K562 (cell line): ENCODE measurements around the gene GNGT2. TPM values are rescaled to one million over a fixed set of nuclear protein-coding genes. Genes with fewer than 3 reads are reported as not detected.

Source experiments
- ATAC-seq: fragments of 200-7000 bp; cut with Tn5 transposase; 3 replicates; pipeline ENCODE4 v1.9.1; 2020; ENCODE audit warnings: moderate library complexity
- BruUV-seq: library from RNA; stranded (reverse); fragments of 400-500 nt; replicated peaks from 2 replicates; lab custom pipeline; 2021; lab: Mats Ljungman, UMichigan
- CTCF ChIA-PET: fragments of 300-600 bp; formaldehyde crosslinking; extraction: SDS; loops from one replicate; lab custom pipeline; 2021; ENCODE audit warnings: low intra/inter-chr PET ratio; lab: Yijun Ruan, JAX
- POLR2A ChIA-PET: fragments of 300-600, 350-650 bp; sonication (Branson Sonifier 250); formaldehyde crosslinking; extraction: SDS; loops from one replicate; lab custom pipeline; 2021; ENCODE audit warnings: antibody characterized with exemption, inconsistent platforms; lab: Yijun Ruan, JAX
- DNase-seq, 4 experiments: peaks; one replicate each; pipeline versions ENCODE4 v3.0.0 to v3.0.0-alpha.2; 2011 to 2018; ENCODE audit warnings: low spot score in 3 of 4, mixed read lengths in 3 of 4; ENCODE audit errors: extremely low read depth in 1 of 4
- FAIRE-seq: peaks from 2 replicates; lab custom pipeline; 2011; peaks lifted over from hg19 to GRCh38; lab: Jason Lieb, UNC
- H2AFZ ChIP-seq: 2 replicates; pipeline ENCODE4 v1.6.0; 2011; ENCODE audit warnings: low read depth, low read length, control low read depth, inconsistent platforms
- H3K27ac ChIP-seq: fragments of 200-600 bp; 3 replicates; pipeline ENCODE4 v1.8.0; 2011; ENCODE audit warnings: low read depth, mild to moderate bottlenecking, control low read depth, inconsistent platforms, low read length, moderate library complexity, mixed read lengths; ENCODE audit errors: extremely low read depth
- H3K27me3 ChIP-seq, 2 experiments: fragments of 300-600 bp in 1 of 2; 2 replicates in 1 of 2; 3 replicates in 1 of 2; pipeline versions ENCODE4 v1.6.0 to v1.8.0; 2011; ENCODE audit warnings: inconsistent platforms in 2 of 2, low read length in 2 of 2, mild to moderate bottlenecking in 1 of 2, mixed read lengths in 1 of 2, moderate library complexity in 1 of 2; ENCODE audit not compliant: control insufficient read depth in 2 of 2, insufficient read depth in 2 of 2
- H3K36me3 ChIP-seq: fragments of 300-600 bp; 3 replicates; pipeline ENCODE4 v1.8.0; 2011; ENCODE audit warnings: mild to moderate bottlenecking, low read length, inconsistent platforms; ENCODE audit not compliant: control insufficient read depth, insufficient read depth
- H3K4me1 ChIP-seq, 2 experiments: fragments of 200-600 bp in 1 of 2; replicated peaks in 1 of 2; 2 replicates in 1 of 2; 3 replicates in 1 of 2; pipeline versions ENCODE4 v1.5.1 to v1.8.0; 2011; ENCODE audit warnings: inconsistent platforms in 2 of 2, low read length in 2 of 2, mild to moderate bottlenecking in 1 of 2, mixed read lengths in 1 of 2, moderate library complexity in 1 of 2; ENCODE audit not compliant: control insufficient read depth in 2 of 2, insufficient read depth in 2 of 2
- H3K4me2 ChIP-seq: 2 replicates; pipeline ENCODE4 v1.6.1; 2011; ENCODE audit warnings: low read length, control low read depth, inconsistent platforms, mixed read lengths; ENCODE audit not compliant: insufficient read depth
- H3K4me3 ChIP-seq: fragments of 200-600 bp; sonication (generic), shearing (Covaris generic); 2 replicates; pipeline ENCODE4 v1.5.1; 2016; ENCODE audit warnings: control low read depth, inconsistent platforms
- H3K79me2 ChIP-seq: fragments of 200-600 bp; 3 replicates; pipeline ENCODE4 v1.8.0; 2011; ENCODE audit warnings: low read length, inconsistent platforms; ENCODE audit not compliant: control insufficient read depth, insufficient read depth
- H3K9ac ChIP-seq, 2 experiments: 2 replicates each; pipeline versions ENCODE4 v1.6.0 to v1.6.1; 2011; ENCODE audit warnings: low read depth in 2 of 2, low read length in 2 of 2, control low read depth in 1 of 2, inconsistent platforms in 1 of 2, mild to moderate bottlenecking in 1 of 2, mixed read lengths in 1 of 2; ENCODE audit not compliant: insufficient read depth in 1 of 2
- H3K9me1 ChIP-seq: one replicate; pipeline ENCODE4 v1.6.0; 2011; ENCODE audit warnings: inconsistent platforms, mild to moderate bottlenecking, low read length, moderate library complexity; ENCODE audit not compliant: control insufficient read depth, insufficient read depth
- H3K9me3 ChIP-seq: replicated peaks from 2 replicates; pipeline ENCODE4 v1.5.1; 2011; ENCODE audit warnings: low read depth, low read length, inconsistent platforms; ENCODE audit not compliant: control insufficient read depth, insufficient read depth
- H4K20me1 ChIP-seq: replicated peaks from 2 replicates; pipeline ENCODE4 v1.6.1; 2011; ENCODE audit warnings: low read length, inconsistent platforms, mixed read lengths; ENCODE audit not compliant: control insufficient read depth, insufficient read depth
- ARID3B ChIP-seq: fragments of 250-450 bp; sonication (Bioruptor Pico); IDR thresholded peaks from 2 replicates; pipeline ENCODE4 v1.4.0; 2020; ENCODE audit warnings: borderline replicate concordance
- BRD9 ChIP-seq: fragments of 450-650 bp; IDR thresholded peaks from 2 replicates; pipeline ENCODE4 v1.6.1; 2018; ENCODE audit warnings: low read depth; ENCODE audit not compliant: partially characterized antibody
- BRF2 ChIP-seq: IDR thresholded peaks from 3 replicates; pipeline ENCODE4 v1.6.1; 2011; ENCODE audit warnings: borderline replicate concordance, mild to moderate bottlenecking; ENCODE audit not compliant: insufficient read length, insufficient read depth
- ESRRB ChIP-seq: fragments of 250-450 bp; sonication (Bioruptor Pico); IDR thresholded peaks from 2 replicates; pipeline ENCODE4 v1.5.0; 2020; ENCODE audit warnings: mild to moderate bottlenecking, moderate library complexity, borderline replicate concordance
- FOXK2 ChIP-seq, 2 experiments: fragments of 450-650 bp; IDR thresholded peaks in 1 of 2; conservative IDR thresholded peaks in 1 of 2; 2 replicates each; pipeline ENCODE4 v1.6.1; 2016; ENCODE audit warnings: low read depth in 2 of 2, mild to moderate bottlenecking in 1 of 2
- GATAD2B ChIP-seq: fragments of 450-650 bp; IDR thresholded peaks from 2 replicates; pipeline ENCODE4 v1.6.1; 2017; ENCODE audit warnings: mild to moderate bottlenecking, borderline replicate concordance
- GTF2A2 ChIP-seq: IDR thresholded peaks from 2 replicates; pipeline ENCODE4 v1.6.1; 2016; ENCODE audit warnings: mild to moderate bottlenecking, missing genetic modification characterization, missing compliant biosample characterization
- IRF1 ChIP-seq: sonication (generic); formaldehyde crosslinking; IDR thresholded peaks from 2 replicates; pipeline ENCODE4 v1.8.0; 2022; ENCODE audit warnings: missing genetic modification reagents, mild to moderate bottlenecking, borderline replicate concordance
- JUNB ChIP-seq: fragments of 450-650 bp; formaldehyde crosslinking; conservative IDR thresholded peaks from 2 replicates; pipeline ENCODE4 v1.4.0; 2020; ENCODE audit warnings: mild to moderate bottlenecking
- PYGO2 ChIP-seq: fragments of 450-650 bp; IDR thresholded peaks from 2 replicates; pipeline ENCODE4 v1.6.1; 2016; ENCODE audit warnings: mild to moderate bottlenecking, missing genetic modification characterization, moderate library complexity, missing compliant biosample characterization
- SMARCE1 ChIP-seq: fragments of 450-650 bp; IDR thresholded peaks from 2 replicates; pipeline ENCODE4 v1.7.1; 2016; ENCODE audit warnings: mild to moderate bottlenecking
- SRF ChIP-seq, 2 experiments: fragments of 250-450, 450-650 bp in 1 of 2; sonication (Bioruptor Pico) in 1 of 2; sonication (generic) in 1 of 2; formaldehyde crosslinking; IDR thresholded peaks; 2 replicates each; pipeline versions ENCODE4 v1.5.0 to v1.5.1; 2020 to 2022; ENCODE audit warnings: mild to moderate bottlenecking in 1 of 2, missing genetic modification reagents in 1 of 2
- ZNF232 ChIP-seq: sonication (generic); formaldehyde crosslinking; IDR thresholded peaks from 2 replicates; pipeline ENCODE4 v1.8.0; 2022; ENCODE audit warnings: mild to moderate bottlenecking, missing genetic modification reagents
- ZNF644 ChIP-seq: fragments of 200-800 bp; sonication (Bioruptor generic); IDR thresholded peaks from 2 replicates; pipeline ENCODE4 v1.6.1; 2016; ENCODE audit warnings: low read depth, missing genetic modification characterization, missing compliant biosample characterization
- WGBS: fragments of 100-300 bp; shearing (Covaris generic); methylation state at CpG from one replicate; pipeline ENCODE4 v1.1.6; 2016; ENCODE audit warnings: low coverage, mixed read lengths; ENCODE audit not compliant: insufficient coverage; ENCODE audit errors: missing lambda C conversion rate; 5-methylcytosine and 5-hydroxymethylcytosine counted together
- in situ Hi-C: fragments of 300-500 bp; cut with MboI; formaldehyde crosslinking; loops from 4 replicates; pipeline ENCODE4 v1.15.0; 2018; ENCODE audit warnings: inconsistent platforms, mixed read lengths
- intact Hi-C: fragments of 100-400 bp; cut with micrococcal nuclease; formaldehyde crosslinking; loops from 2 replicates; pipeline ENCODE4 v1.14.2; 2022
- polyA plus RNA-seq, 8 experiments: library from polyadenylated mRNA; depleted of rRNA in 4 of 8; stranded (reverse) in 5 of 8; unstranded in 3 of 8; fragments of >200 nt; fragmentation: Nextera tagmentation in 2 of 8; fragmentation: Illumina TruSeq in 1 of 8; extraction: Ambion mirVana in 2 of 8; extraction: Trizol in 1 of 8; gene quantifications; 2 replicates each; pipeline versions ENCODE4 v1.2.1 to v1.2.3, GENCODE V29; 2011 to 2014; ENCODE audit warnings: inconsistent platforms in 1 of 8, missing spikeins in 1 of 8
- total RNA-seq, 7 experiments: library from RNA; depleted of rRNA in 6 of 7; stranded (reverse); fragments of >200 nt in 6 of 7; fragmentation: Illumina TruSeq in 2 of 7; extraction: Trizol in 2 of 7; gene quantifications; 2 replicates each; pipeline versions ENCODE4 v1.2.1 to v1.2.3, GENCODE V29; 2011 to 2021; ENCODE audit warnings: low replicate concordance in 1 of 7

The GNGT2 gene
- total and polyA plus RNA-seq, 9 of the 15 experiments (the other 6 are each of a cell fraction or from before 2014, with no cell fraction given): not detected

- H3K79me2 ChIP-seq: no peaks in the 10 kb centered on the region
- 0% methylated on average over 2 of the region's 2 CpGs for WGBS
- TF ChIP-seq ESRRB (CRISPR knock-in tag): no peak
- TF ChIP-seq ZNF232 (CRISPR knock-in tag): no peak
- TF ChIP-seq PYGO2 (tag): no peak
- no peak for TF ChIP-seq BRD9
- TF ChIP-seq FOXK2 (conservative IDR thresholded peaks at IDR 0.05 in 1 of 2, IDR thresholded peaks at IDR 0.05 in 1 of 2; ENCODE audit: low read depth in 2 of 2): no peak
- no peak for TF ChIP-seq IRF1
- no peak for TF ChIP-seq BRF2
- TF ChIP-seq ARID3B: no peak
- TF ChIP-seq SMARCE1: no peak
- TF ChIP-seq GATAD2B: no peak
- TF ChIP-seq JUNB (CRISPR knock-in tag): no peak
- no peak for TF ChIP-seq SRF (CRISPR knock-in tag; IDR thresholded peaks at IDR 0.05)
- no peak for TF ChIP-seq GTF2A2 (tag)
- TF ChIP-seq ZNF644 (tag): no peak
- intact Hi-C loops: no loop called here
- H3K9me1 ChIP-seq: no peaks in the 10 kb centered on the region
- H3K4me3 ChIP-seq: no peak overlapping the region
- no peak overlapping the region for H3K27ac ChIP-seq
- H4K20me1 ChIP-seq: no peaks in the 10 kb centered on the region
- ATAC-seq (no peak), FAIRE-seq (no peak), DNase-seq (no peak)
- no peaks in the 10 kb centered on the region for H3K9me3 ChIP-seq
- POLR2A ChIA-PET: no interaction called here
- H2AFZ ChIP-seq: no peak overlapping the region
- H3K9ac ChIP-seq: no peak overlapping the region
- in situ Hi-C loops: no loop called here
- CTCF ChIA-PET: no interaction called here
- H3K27me3 ChIP-seq: peaks cover 7 to 45% of the 10 kb centered on the region in 2 experiments; a peak in 4 of 5 replicates
- no peaks in the 10 kb centered on the region for H3K4me1 ChIP-seq
- H3K36me3 ChIP-seq: no peaks in the 10 kb centered on the region
- no peak overlapping the region for H3K4me2 ChIP-seq
- no TSS peak for BruUV-seq
These were observed 45.2 kb downstream of the GNGT2 start for GRCh38 chr17:49165143-49165542.
